ENCODE data around the gene CYFIP2.

- TF ChIP-seq CTCF (IDR thresholded peaks at IDR 0.05) (no peak), MAX (CRISPR knock-in tag; IDR thresholded peaks at IDR 0.05) (no peak)
Observed at GRCh38 chr5:157378509-157378908, 112.6 kb downstream of the CYFIP2 start.

All from WTC11 (cell line).